Fibroblast of villous mesenchyme (primary cell): ENCODE measurements around the gene TRAF2. TPM values are rescaled to one million over a fixed set of nuclear protein-coding genes. Genes with fewer than 3 reads are reported as not detected.

ENCODE experiments used
- DNase-seq: peaks from one replicate; pipeline ENCODE4 v3.0.0-alpha.2; 2010; ENCODE audit warnings: low read depth
- H3K4me3 ChIP-seq: 2 replicates; pipeline ENCODE4 v1.5.1; 2011; ENCODE audit warnings: low read depth, mild to moderate bottlenecking, low read length
- CTCF ChIP-seq: IDR thresholded peaks from 2 replicates; pipeline ENCODE4 v1.5.1; 2012; ENCODE audit warnings: low read depth, mild to moderate bottlenecking, low read length; ENCODE audit not compliant: insufficient read depth
- total RNA-seq: library from RNA; depleted of rRNA; stranded (reverse); fragments of >200 nt; gene quantifications from 2 replicates; pipeline ENCODE4 v1.2.3, GENCODE V29; 2012

The TRAF2 gene
- total RNA-seq, 1 donor, result 16.8 TPM

GRCh38 chr9:136946228-136947027, 60.1 kb downstream of the TRAF2 start:
- DNase-seq, result no peak
- no peak overlapping the region for H3K4me3 ChIP-seq
- TF ChIP-seq CTCF, result no peak

DNA sequence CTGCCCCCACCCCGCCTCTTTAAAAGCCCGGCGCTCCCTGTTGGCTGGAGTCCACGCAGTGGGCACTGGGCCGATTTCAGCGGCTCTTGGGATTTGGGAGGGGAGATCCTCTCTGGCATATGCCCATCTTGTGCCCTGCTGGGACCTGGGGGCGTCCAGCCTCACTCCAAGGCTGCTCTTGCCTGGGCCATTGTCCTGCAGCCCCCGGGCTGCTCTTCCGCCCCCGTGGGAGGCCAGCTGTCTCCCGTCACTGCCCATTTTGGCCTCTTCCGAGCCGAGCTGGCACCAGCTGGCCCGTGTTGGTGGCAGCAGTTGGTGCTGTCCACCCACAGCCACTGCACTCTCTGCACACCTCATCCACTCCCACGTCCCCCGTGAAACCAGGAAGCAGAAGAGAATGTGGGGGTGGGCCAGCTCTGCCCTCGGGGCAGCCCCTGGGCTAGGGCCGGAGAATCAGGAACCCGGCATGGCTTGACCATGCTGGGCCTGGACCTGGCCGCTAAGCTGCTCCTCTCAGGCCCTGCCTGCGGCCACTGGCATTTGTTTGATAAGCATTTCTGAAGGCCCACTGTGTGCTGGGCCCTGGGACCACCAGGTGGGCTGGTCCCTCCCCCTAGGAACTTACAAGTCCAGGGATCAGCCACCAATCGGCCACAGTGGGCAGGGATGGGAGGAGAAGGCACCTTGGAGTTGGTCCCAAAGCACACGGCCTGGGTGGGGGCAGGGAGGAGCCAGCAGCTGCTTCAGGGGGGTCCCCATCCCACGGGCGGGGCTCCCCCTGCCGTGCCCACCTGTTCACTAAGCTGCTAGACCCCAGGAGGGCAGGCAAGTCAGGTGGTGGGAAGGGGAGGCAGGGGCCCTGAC, 60.9 kb downstream of the TRAF2 start:
- TF ChIP-seq CTCF, result no peak
- H3K4me3 ChIP-seq, result no peak overlapping the region
- no peak for DNase-seq

GRCh38 chr9:136947955-136948510, 61.7 kb downstream of the TRAF2 start:
- peak; percentile 66 for TF ChIP-seq CTCF
- no peak overlapping the region for H3K4me3 ChIP-seq
- DNase-seq, result peak; percentile 50

- no peak for DNase-seq
- no peak for TF ChIP-seq CTCF
- peak overlapping the region; percentile 66 for H3K4me3 ChIP-seq
Measured at GRCh38 chr9:136949239-136949816, 63.0 kb downstream of the TRAF2 start.

DNA sequence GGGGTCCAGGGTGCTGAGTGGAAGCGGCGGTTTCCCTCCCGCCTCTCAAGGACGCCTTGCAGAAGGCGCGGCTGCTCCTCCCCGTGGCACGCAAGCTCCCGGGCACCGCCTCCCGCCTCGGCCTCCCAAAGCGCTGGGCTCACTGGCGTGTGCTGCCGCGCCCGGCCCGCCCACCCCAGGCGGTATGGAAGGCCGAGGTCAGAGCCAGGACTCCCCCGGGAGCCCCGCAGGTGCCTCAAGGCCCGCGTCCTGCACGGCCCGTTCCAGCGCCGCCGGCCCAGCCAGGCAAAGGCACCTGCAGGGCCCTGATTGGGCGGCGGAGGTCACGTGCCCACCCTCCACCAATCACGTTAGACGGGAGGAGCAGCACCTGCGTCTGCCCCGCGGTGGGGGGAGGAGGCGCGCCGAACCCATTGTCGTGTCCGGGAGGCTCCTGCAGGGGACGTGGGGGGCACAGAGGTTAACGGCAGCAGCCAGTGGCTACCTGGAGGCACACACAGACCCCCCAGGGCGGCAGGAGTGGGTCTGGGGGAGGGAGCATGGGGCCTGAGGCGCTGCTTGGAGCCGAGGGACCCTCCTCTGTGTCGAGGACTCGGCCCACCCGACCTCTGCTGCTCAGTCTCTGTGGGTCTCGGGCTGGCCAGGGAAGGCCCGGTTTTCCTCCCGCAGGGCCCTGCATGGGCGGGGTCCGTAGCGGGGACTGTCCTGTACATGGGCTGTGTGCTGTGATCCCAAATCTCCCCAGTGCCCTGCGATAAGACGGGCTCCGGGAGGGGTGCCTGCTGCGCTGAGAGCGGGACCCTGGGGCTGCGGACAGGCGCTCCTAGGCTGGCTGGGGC, 63.7 kb downstream of the TRAF2 start:
- H3K4me3 ChIP-seq, result peak overlapping the region; percentile 66
- no peak for TF ChIP-seq CTCF
- DNase-seq, result peak; percentile 76
